Stimulated activated memory B cell treated with anti-CD40 and anti-IgM and Interleukin-4, amounts not matched to agents 10 μg/mL and 1 μg/mL and 100 μg/mL, for 72 hours (primary cell): Measurements from ENCODE around the gene CCDC122.

Experiments used
- ATAC-seq: fragments of 150-1000 bp; cut with Tn5 transposase; 2 replicates; pipeline ENCODE4 v1.10.0; 2021
- H3K27ac Mint-ChIP-seq: one replicate; pipeline ENCODE4 v1.8.0; 2022; ENCODE audit warnings: mild to moderate bottlenecking, mixed read lengths
- H3K27me3 Mint-ChIP-seq: one replicate; pipeline ENCODE4 v1.8.0; 2022; ENCODE audit warnings: mixed read lengths
- H3K36me3 Mint-ChIP-seq: one replicate; pipeline ENCODE4 v1.8.0; 2022; ENCODE audit warnings: mixed read lengths
- H3K4me1 Mint-ChIP-seq: one replicate; pipeline ENCODE4 v1.8.0; 2022; ENCODE audit warnings: mixed read lengths
- H3K4me3 Mint-ChIP-seq: one replicate; pipeline ENCODE4 v1.8.0; 2022; ENCODE audit warnings: mild to moderate bottlenecking, moderate library complexity, mixed read lengths
- H3K9me3 Mint-ChIP-seq: one replicate; pipeline ENCODE4 v1.8.0; 2022; ENCODE audit warnings: mixed read lengths

CCDC122 gene

DNA sequence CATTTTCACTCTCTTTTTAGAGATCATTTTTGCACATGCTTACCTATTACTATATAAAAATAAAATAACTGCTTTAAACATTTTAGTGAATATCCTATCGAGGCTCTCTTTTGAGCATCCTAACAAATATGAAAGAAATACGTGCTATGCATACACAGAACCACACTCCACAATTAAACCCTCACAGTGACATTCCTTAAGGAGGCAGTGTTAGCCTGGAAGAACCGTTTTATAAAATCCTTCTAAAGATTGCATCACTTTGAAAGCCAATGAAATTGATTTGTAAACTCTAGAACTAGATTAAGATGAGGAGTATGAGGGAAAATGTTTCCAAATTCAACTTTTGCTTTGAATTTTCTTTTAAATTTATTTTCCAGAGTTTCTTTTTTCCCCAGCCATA, 81.7 kb downstream of the CCDC122 start:
- H3K4me3 Mint-ChIP-seq, result no peak overlapping the region
- no peaks in the 10 kb centered on the region for H3K36me3 Mint-ChIP-seq
- no peak for ATAC-seq
- H3K27me3 Mint-ChIP-seq, result peaks cover 9% of the 10 kb centered on the region
- H3K27ac Mint-ChIP-seq, result no peak overlapping the region
- H3K4me1 Mint-ChIP-seq, result no peaks in the 10 kb centered on the region
- H3K9me3 Mint-ChIP-seq, result no peaks in the 10 kb centered on the region

DNA sequence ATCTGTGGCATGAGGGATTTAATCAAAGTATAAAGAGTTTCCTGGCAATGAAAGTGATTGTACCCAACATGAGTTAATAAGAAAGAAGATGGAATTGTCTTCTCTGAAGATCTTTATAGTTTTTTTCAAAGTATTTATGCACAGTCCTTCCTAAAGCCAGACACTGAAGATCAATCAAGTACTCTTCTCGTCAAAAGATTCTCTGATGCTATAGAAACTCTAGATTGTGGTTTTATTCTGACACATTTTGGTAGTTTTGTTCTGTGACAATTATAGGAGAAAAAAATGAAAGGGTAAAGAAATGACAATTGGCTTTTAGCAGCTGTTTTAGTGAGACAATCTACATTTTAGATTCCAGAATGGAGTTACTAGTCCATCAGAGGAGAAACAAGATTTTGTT, 82.4 kb downstream of the CCDC122 start:
- Mint-ChIP-seq H3K9me3 (no peaks in the 10 kb centered on the region), H3K27ac (no peak overlapping the region), H3K4me1 (no peaks in the 10 kb centered on the region), H3K27me3 (peaks cover 9% of the 10 kb centered on the region), H3K4me3 (no peak overlapping the region), H3K36me3 (no peaks in the 10 kb centered on the region)
- ATAC-seq, result no peak

DNA sequence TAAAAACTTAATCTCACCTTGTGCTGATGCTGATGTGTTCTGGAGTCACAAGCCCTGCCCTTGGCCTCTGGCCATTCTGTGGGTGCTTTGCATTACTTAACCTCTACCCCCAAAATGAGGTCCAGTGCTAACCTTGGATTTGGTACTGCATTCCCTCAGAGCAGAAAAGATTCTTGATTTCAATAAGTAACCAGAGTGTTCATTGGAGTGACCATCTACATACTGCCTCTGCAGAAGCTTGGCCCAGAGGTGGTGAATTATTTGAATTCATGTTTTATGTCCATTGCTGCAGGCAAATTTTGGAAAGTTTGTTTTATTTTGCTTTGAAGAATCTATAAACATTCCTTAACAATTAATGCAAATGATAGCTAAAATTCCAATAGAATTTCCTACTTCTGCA, 85.1 kb downstream of the CCDC122 start:
- H3K27ac Mint-ChIP-seq, result no peak overlapping the region

DNA sequence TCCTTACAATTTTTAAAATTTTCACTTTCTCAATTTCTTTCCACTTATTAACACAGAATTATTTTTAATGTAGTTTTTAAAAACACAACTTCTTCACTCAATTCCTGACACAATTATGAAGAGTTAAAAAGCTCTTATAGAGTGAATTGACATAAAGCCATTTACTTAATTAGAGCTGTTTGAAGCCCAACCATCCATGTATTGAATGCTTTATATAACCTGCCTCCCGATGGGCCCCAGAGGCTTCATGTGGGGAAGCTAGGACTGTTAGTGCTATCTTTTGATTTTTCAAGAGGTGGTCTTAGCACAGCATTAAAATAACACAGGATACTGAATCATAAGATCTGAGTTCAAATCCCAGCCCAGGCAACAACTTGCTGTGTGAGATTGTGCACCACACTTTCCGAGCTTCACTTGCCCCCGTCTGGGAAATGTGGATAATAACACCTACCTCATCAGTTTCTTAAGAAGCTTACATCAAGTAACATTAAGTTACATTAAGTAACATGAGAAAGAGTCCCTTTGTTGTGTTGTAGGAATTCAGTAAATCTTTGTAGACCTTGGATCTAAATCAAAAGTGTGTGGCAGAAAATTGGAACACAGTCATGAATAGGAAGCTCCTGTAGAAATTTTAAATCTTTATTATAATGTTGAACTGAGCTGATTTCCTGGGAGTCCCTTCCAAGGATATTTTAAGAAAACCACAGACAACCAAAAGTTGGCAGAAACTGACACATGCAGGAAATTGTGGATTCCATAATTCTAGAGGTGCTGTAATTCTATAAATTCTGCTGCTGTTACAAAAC, 87.3 kb downstream of the CCDC122 start:
- no peaks in the 10 kb centered on the region for H3K9me3 Mint-ChIP-seq
- H3K4me1 Mint-ChIP-seq, result peaks cover 6% of the 10 kb centered on the region
- H3K36me3 Mint-ChIP-seq, result no peaks in the 10 kb centered on the region
- H3K27ac Mint-ChIP-seq, result no peak overlapping the region
- H3K4me3 Mint-ChIP-seq, result no peak overlapping the region
- no peak for ATAC-seq
- peaks cover 27% of the 10 kb centered on the region for H3K27me3 Mint-ChIP-seq

More for the DNA sequence above, 85.1 kb downstream of the CCDC122 start:
- Mint-ChIP-seq H3K4me1 (no peaks in the 10 kb centered on the region), H3K27me3 (peaks cover 16% of the 10 kb centered on the region), H3K36me3 (no peaks in the 10 kb centered on the region), H3K4me3 (no peak overlapping the region), H3K9me3 (no peaks in the 10 kb centered on the region)
- ATAC-seq, result no peak

DNA sequence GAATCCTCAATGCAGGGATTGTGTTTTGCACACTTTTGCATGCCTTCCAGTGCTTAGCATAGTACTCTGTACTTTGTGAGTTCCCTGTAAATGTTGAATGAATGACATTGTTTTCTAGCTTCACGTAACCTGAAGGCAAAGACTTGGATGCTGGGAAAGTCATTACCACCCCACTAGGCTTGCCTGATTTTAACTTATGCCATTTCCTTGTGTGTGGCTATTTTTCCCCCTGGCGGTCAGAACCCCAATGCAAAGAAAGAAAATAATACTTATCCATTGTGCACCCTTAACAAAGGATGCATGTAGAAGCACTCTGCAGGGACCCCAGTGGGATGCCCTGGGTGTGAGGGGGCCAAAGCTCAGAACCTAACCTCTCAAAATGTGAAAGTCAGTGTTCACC, 91.5 kb downstream of the CCDC122 start:
- Mint-ChIP-seq H3K4me3 (no peak overlapping the region), H3K9me3 (no peaks in the 10 kb centered on the region), H3K4me1 (peaks cover 13% of the 10 kb centered on the region), H3K36me3 (no peaks in the 10 kb centered on the region), H3K27ac (no peak overlapping the region), H3K27me3 (peaks cover 53% of the 10 kb centered on the region)
- ATAC-seq, result no peak

DNA sequence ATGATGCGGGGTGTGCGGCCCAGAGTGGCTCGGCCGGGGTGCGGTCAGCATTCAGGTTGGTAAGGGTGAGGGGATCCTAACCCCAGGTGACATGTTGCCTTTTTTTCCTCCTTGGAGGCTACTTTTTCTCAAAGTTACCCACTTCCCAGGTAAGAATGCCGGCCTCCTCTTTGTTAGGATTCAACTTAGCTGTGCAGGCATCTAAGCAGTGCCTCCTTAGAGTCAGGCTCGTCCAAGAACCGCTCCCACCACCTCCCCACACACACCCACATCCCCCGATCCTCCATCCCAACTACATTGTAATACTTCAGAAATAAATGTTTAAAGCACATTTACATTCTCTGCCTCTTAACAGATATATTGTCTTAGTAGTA, 92.0 kb downstream of the CCDC122 start:
- no peak overlapping the region for H3K27ac Mint-ChIP-seq
- H3K27me3 Mint-ChIP-seq, result peaks cover 53% of the 10 kb centered on the region
- H3K4me1 Mint-ChIP-seq, result peaks cover 13% of the 10 kb centered on the region
- no peaks in the 10 kb centered on the region for H3K9me3 Mint-ChIP-seq
- peak overlapping the region; percentile 85 for H3K4me3 Mint-ChIP-seq
- ATAC-seq, result no peak
- no peaks in the 10 kb centered on the region for H3K36me3 Mint-ChIP-seq

DNA sequence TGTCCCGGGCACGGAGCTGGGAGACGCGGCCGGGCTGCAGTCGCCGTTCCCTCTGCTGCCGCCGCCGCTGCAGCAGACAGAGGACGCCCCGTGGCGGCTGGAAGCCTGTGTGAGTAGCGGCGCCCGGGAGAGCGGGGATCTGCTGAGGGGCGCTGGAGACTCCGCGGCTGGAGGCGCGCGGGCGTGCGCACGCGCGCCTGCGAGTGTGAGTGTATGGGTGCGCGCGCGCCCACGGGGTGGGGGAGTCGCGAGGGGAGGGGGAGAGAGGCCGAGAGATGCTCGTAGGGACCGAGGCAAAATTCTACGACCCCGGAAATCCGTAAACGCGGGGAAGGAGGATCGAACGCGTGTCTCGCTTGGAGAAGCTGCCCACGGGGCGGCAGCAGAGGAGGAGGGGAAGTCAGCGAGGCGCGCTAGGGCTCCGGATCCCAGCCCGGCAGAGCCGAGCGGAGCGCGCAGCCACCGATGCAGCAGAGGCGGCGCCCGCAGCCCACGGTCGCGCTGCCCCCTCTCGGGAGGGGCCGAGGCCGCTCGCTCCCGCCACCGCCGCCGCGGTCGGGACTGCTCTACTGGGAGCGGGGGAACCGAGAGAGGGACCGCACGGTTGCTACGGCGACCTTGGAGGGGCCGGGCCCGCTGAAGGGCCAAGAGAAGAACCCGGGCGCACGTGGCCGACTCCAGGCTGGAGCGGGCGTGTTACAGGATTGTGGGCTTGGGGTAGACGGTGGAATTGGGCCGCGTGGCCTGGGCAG, 92.6 kb downstream of the CCDC122 start, which contains the start of gene ENOX1:
TSS of gene ENOX1 (minus strand) at position 207 of the 752 bp plus-strand sequence.
- peak; percentile 54 for ATAC-seq
- Mint-ChIP-seq H3K27me3 (peaks cover 53% of the 10 kb centered on the region), H3K36me3 (no peaks in the 10 kb centered on the region), H3K9me3 (no peaks in the 10 kb centered on the region), H3K4me3 (peak within 1 kb of the TSS; percentile 85), H3K4me1 (peaks cover 13% of the 10 kb centered on the region), H3K27ac (no peak within 1 kb of the TSS)

DNA sequence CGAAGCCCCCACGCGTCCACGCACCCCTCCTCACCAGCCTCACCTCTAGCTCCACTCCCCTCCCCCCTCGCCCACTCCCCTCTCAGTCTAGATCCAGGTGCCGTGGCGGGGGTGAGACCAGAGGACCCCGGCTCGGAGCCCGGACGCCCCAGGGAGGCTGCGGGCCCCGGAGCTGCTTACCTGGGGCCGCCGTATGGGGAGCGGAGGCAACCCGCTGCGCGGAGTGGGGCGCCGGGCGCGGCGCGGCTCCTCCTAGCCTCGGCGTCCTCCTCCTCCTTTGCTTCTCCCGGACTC, 93.1 kb downstream of the CCDC122 start:
- ATAC-seq, result no peak
- no peaks in the 10 kb centered on the region for H3K9me3 Mint-ChIP-seq
- H3K4me3 Mint-ChIP-seq, result peak overlapping the region; percentile 85
- peaks cover 13% of the 10 kb centered on the region for H3K4me1 Mint-ChIP-seq
- H3K27ac Mint-ChIP-seq, result no peak overlapping the region
- no peaks in the 10 kb centered on the region for H3K36me3 Mint-ChIP-seq
- H3K27me3 Mint-ChIP-seq, result peaks cover 53% of the 10 kb centered on the region
